ENCODE results near the gene TAS1R1.
"Not testable (repeated sequence)": the region's sequence is repeated elsewhere in the genome, so short reads cannot be mapped to it uniquely, and the experiment has no call there.

The TAS1R1 gene

DNA sequence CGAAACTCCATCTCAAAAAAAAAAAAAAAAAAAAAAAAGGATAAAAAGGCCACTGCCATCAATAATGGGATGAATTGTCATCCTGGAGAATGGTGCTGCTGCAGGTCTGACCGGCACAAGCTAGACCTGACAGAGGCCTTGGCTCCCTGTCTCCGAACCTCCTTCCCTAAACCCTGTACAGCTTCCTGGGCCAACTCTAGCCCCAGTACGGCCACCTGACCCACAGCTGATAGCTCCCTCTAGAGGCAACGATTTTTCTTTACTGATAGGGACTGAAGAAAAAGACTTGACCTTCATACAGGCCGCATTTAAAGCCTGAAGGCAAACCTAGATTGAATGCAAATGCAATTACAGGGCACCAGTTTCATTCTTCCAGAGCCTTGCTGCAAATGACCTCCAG lies 31.5 kb upstream of the TAS1R1 start:
- peak; percentile 78 for FAIRE-seq

DNA sequence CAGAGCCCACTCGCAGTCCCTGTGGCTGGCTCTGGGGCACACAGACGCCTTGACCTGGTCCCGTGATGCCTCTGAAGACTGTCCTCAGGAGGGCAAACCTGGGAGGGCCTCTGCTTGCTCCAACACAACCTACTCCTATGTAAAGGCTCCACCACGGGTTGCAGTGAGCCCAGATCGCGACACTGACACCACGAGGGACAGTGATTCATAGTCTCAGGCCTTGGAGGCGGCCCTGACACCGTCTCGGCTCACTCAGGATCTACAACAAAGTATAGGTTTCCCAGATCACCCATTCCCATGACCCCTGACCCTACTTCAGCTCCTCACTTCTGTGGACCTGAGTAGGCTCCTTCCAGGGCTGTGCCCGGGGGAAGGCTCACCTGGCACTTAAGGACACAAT lies 28.8 kb upstream of the TAS1R1 start:
- FAIRE-seq = no peak

DNA sequence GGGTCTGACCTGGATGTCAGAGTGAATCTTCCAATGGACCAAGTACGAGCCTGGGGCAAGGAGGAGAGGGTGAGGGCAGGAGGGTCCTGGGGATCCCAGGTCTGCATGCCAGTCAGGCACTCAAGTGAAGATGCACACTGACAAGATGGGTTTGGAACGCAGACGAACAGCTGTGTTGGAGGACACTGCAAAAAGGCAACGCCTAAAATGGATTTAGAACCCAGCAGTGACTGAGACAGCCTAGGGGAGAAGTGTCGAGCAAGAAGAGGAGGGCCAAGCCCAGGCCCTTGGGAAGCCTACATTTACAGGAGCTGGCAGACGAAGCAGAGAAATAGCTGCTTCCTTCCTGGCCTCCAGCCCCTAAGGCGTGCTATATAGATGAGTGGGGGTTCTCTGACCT lies 26.6 kb upstream of the TAS1R1 start:
- FAIRE-seq = no peak

DNA sequence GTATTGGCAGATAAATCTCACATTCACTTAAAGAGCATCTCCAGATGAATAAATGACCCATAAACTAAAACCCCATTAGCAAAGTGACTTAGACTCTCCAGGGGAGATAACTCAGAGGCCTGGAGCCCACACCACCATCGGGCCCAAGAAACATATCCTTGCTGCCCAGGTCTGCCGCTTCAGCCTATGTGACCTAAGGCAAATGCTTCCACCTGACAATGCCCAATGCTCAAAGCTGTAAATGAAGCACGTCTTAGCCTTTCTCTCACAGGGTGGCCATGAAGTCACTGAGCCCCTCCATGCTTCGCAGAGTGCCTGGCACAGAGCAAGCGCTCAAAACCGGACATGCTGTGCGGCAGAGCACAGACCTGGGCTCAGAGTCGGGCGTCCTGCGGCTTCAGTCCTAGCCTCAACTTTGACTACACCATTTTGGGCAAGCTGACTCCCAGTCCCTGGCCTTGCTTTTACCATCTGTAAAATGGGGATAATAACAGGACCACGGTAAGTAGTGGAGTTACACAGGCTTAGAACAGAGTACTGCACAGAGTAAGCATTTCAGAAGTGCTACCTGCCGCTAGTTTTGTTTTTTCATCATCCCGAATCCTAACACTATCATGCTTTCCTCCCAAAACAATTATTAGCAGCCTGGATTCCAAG lies 24.5 kb upstream of the TAS1R1 start:
- FAIRE-seq = no peak

DNA sequence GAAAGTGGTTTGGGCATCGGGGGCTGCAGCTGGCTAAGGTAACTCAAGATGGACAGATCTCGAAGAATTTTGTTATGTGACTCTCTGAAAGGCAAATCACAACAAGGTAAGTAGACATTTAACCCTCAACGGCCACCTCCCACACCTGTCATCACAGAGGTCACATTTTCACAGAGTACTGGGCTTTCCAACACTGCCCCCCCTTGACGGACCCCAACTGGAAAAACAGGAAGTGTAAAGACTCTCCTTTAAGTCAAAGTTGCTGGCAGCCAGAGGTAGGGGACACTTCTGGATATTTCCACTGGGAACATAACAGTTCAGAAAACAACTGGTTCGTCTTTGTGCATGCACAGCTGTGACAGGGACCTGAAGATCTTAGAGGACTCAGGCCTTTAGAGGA lies 23.1 kb upstream of the TAS1R1 start:
- FAIRE-seq = no peak

DNA sequence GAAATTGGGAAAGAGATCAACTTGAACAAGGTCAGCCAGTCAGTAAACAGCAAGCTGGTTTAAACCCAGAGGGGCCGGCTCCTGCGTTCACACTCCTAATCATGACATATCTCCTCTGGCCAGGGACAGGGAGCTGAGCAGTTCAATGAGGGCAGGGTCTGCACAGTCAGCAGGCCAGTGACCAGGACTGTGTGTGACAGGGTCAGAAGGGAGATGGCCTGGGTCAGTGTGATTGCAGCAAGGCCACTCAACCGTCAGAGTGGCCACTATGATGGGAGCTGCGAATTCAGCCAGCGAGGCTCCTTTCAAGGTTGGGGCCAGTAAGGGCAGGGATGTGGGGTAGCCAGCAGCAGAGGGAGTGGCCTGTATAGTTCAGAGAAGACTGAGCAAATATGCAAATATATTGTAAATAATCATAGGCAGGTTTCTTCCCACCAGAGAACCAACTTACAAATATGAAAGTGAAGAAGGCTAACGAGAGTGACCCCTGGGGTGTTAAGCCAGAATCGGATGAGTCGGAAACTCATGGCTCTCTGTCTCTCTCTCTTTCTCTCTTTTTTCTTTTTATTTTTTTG lies 20.8 kb upstream of the TAS1R1 start:
- no peak for FAIRE-seq

DNA sequence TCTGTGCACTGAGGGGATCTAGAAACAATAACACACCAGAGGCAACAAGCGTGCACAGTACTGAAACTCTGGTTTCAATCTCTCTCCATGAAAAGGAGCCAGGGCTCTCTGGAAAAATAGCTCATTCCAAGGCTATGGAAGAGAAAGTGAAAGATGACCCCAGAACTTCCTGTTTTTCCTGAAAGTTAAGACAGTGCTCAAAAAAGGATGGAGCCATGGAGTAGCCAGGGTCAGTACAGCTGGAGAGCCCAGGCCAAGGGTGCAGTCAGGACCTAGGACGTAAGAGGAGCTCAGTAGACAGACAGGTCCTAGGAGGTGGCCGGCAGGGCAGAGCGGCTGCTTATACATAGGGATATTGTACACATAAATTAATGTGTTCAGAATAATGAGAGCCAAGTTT lies 19.9 kb upstream of the TAS1R1 start:
- no peak for FAIRE-seq

DNA sequence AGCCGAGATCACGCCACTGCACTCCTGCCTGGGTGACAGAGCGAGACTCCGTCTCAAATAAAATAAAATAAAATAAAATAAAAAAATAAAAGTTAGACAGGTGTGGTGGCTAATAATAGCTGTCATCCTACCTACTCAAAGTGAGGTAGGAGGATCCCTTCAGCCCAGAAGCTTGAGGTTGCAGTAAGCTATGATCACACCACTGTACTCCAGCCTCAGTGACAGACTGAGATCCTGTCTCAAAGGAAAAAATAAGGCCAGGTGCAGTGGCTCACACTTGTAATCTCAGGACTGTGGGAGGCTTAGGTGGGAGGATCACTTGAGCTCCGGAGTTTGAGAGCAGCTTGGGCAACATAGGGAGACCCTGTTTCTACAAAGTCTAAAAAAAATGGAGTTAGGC lies 18.8 kb upstream of the TAS1R1 start:
- no peak for FAIRE-seq

DNA sequence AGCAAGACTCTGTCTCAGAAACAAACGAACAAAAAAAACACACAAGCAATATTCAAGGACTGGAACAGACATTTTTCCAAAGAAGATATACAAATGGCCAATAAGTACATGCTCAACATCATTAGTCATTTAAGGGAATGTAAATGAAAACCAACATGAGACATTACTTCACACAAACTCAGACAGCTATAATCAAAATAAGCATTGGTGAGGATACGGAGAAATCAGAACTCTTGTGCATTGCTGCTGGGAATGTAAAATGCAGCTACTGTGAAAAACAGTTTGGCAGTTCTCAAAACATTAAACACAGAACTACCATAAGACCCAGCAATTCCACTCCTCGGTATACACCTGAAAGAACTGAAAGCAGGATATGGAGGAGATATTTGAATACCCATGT lies 16.2 kb upstream of the TAS1R1 start:
- FAIRE-seq = peak; percentile 23

DNA sequence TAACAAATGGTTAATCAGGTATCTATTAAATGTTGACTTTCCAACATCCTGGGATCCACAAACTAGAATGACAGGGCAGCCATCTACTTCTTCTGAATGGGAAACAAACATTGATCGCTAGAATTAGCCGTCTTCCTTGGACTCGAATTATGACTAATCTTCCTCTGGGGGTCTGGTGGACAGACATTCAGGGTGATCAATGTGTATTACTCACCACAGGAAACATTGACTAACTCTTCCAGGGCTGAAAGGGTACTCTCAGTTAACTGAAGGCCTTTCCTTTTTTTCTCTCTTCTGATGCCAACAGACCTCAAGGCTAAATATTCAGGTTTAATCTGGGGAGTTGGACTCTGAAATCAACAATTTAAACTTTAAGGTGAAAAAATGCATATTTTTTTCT lies 10.3 kb upstream of the TAS1R1 start:
- no peak for FAIRE-seq

DNA sequence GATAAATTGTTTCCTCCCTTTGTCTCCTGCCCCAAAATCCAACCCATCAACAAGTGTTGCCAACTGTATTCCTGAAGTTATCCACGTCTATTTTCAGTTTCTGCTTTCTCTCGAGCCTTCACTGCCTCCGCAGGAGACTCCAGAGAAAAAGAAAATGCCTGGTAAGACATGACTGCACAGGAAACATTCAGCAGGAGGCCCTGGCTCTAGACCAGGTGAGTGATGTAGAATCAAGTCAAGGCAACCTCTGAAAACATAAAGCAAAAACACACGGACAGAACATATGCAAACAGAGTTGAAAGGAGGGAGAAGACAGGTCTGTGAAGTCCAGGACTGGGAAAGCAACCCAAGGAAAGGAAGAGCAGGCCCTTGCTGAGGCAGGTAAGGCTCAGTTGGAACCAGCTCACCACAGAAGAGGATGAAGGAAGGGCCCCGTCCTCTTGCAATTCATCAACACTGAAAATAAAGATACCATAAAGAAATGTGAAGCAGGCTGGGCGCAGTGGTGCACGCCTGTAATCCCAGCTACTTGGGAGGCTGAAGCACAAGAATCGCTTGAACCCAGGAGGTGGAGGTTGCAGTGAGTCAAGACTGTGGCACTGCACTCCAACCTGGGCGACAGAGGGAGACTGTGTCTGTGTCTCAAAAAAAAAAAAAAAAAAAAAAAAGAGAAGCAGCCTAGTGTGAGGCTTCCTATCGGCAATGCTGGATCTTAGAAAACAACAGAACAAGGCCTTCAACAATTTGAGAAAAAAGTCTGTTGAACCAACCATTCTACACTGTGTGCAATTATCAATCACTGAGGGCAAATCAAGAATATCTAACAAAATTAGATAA lies 9.6 kb upstream of the TAS1R1 start:
- FAIRE-seq = no peak

DNA sequence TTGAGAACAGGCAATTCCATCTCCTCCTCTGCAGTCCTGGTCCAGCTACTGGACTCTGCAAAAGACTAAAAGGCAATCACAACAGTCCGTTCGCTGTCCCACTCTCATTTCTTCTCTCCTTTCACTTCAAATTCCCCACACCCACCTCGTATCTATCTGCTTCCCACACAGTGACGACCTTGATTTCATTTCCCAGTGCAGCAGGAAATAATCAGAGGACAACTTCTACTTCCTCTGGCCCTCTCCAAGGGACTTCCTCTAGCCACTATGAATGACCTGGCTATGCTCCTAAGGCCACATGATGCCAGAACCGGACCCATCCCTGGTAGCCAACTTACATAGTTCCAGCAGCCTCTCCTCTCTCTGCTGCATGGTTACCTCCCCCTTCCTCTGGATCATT lies 8.8 kb upstream of the TAS1R1 start:
- no peak for FAIRE-seq

DNA sequence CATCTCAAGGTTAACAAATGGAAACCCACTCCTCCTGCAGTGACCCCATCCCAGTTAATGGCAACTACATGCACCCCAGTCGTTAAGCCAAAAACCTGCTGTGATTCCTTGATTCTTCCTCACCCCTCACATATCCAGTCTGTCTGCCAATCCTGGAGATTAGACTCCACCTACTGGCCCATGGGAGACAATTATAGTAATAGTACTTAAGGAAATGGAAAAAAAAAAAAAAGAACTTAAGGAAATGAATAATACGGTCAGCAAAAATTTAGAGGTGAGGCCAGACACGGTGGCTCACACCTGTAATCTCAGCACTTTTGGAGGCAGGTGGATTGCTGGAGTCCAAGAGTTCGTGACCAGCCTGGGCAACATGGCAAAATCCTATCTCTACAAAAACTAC lies 7.8 kb upstream of the TAS1R1 start:
- no peak for FAIRE-seq

DNA sequence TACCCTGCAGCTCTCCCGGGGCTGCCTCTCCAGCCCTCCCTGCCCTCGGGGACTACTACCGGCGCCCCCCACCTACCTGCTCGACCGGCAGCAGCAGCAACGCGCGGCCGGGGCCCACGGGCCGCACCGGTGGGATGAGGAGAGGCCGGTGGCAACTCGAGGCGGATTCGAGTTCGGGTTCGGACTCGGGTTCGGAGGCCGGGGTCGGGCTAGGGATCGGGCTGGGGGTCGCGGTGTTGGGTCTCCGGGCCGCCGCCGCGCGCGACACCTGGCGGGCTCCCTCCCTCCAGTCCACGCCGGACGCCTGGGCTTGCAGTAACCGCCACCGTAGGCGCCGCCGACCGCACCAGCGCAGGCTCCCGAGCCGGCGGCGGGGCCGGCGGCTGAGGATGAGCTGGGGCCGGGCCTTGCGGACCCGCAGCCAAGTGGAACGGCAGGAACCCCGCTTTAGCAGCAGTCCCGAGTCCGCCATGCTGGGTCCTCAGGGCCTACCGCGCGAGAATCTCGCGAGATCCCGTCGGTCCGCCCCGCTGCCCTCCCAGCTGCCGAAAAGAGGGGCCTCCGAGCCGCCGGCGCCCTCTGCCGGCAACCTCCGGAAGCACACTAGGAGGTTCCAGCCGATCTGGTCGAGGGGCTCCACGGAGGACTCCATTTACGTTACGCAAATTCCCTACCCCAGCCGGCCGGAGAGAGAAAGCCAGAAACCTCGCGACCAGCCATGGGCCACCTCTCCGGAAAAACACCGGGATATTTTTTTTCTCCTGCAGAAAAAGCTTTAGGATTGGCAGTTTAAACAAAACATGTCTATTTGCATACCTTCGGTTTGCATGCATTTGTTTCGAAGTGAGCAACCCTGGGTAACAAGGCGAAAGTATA lies 838 bp upstream of the TAS1R1 start, which contains the start of gene NOL9:
NOL9 (minus strand) TSS at position 483 of the 876 bp plus-strand sequence; CDS start at position 472, 11 bp downstream.
- FAIRE-seq = peak; percentile 91

DNA sequence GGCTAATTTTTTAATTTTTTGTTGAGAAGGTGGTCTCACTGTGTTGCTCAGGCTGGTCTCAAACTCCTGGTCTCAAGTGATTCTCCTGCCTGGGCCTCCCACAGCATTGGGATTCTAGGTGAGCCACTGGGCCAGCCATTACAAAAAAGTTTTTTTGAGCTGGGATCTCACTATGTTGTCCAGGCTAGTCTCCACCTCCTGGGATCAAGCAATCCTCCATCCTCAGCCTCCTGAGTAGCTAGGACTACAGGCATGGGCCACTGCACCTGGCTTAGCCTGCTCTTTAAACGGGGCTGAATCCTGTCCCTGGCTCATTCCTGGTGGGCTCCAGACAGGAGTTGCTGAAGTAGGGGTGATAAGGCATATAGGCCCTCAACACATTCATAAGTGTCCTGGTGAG lies 2.5 kb downstream of the TAS1R1 start:
- FAIRE-seq = no peak

DNA sequence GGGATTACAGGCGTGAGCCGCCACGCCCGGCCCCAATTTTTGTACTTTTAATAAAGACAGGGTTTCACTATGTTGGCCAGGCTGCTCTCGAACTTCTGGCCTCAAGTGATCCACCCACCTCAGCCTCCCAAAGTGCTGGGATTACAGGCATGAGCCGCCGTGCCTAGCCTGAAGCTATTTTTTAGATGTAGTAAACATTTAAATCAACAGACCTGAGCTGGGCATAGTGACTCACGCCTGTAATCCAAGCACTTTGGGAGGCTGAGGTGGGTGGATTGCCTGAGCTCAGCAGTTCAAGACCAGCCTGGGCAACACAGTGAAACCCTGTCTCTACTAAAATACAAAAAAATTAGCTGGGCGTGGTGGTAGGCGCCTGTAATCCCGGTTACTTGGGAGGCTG lies 4.1 kb downstream of the TAS1R1 start:
- FAIRE-seq = not testable (repeated sequence)

DNA sequence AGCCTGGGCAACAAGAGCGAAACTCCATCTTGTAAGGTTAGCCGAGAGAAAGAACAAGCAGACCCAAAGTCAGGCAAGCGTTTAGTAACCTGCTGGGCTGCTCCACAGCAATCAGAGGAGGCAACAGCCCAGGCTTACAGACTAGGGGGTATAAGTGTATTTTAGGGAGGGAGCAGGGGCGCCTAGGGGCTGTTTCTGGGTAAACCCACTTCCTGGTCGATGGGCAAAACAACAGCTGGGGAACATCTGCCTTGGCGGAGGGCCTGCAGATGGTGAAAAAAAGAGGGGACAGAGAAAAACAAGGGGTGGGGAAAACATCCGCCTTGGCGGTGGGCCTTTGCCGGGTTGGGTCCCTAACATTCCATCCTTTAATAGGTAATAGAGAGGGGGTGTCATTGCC lies 5.2 kb downstream of the TAS1R1 start:
- no peak for FAIRE-seq

DNA sequence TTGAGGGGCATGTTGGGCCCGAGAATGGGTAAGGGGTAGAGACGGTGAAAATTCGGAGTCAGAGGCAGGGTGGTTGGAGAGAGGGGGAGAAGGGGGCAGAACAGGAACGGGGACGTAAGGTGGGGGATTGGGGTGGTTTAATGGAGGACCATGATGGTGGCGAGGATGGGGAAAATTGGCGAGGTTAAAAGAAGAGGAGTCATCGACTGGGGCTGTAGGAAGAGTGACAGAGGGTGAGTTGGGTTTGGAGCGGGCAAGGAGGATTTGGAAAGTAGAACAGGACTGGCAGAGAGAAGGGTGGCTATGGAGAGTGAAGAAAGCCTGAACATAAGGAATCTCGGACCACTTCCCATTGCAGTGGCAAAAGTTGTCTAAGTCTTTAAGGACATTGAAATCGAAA lies 13.9 kb downstream of the TAS1R1 start:
- no peak for FAIRE-seq

DNA sequence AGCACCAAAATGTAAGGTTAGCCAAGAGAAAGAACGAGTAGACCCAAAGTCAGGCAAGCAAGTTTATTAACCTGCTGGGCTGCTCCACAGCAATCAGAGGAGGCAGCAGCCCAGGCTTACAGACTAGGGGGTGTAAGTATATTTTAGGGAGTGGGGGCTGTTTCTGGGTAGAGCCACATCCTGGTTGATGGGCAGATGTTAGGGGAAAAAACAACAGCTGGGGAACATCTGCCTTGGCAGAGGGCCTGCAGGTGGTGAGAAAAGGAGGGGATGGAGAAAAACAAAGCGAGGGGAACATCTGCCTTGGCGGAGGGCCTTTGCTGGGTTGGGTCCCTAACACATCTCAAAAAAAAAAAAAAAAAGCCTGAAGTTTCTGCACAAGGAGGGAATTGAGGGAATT lies 15.0 kb downstream of the TAS1R1 start:
- FAIRE-seq = no peak

DNA sequence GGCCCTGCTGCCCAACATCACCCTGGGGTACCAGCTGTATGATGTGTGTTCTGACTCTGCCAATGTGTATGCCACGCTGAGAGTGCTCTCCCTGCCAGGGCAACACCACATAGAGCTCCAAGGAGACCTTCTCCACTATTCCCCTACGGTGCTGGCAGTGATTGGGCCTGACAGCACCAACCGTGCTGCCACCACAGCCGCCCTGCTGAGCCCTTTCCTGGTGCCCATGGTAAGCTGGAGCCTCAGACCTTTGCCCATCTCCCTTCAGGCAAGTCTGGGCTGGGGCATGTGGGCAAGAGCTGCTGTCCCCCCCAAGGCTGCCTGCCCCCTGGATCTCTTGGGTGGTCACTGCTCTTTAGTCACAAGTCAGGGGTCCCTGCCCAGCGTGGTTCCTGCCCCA lies 15.9 kb downstream of the TAS1R1 start:
- no peak for FAIRE-seq

DNA sequence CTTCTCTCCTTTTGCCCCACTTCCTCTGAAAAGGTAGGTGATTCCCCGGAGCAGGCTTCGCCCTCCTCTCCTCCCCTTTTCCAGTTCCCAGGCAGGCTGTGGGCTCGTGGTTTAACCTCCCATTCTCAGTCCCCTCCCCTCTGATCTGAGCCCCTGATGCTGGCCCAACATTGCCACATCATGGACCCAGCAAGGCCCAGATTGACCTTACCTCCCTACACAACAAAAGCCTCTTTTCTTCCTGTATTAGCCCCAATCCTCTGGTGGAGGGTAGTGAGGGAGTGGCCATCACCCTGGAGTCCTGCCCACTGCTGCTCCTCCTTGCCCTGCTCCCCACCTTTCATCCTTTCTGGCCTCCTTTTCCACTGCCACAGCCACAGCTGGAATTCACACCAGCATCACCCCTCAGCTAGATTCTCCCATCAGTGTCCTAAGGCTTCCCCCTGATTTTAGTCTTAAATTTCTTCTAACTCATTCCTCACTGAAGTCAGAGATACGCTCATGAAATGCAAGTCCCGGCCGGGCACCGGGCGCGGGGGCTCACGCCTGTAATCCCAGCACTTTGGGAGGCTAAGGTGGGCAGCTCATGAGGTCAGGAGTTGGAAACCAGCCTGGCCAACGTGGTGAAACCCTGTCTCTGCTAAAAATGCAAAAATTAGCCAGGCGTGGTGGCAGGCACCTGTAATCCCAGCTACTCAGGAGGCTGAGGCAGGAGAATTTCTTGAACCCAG lies 17.7 kb downstream of the TAS1R1 start:
- FAIRE-seq = no peak

DNA sequence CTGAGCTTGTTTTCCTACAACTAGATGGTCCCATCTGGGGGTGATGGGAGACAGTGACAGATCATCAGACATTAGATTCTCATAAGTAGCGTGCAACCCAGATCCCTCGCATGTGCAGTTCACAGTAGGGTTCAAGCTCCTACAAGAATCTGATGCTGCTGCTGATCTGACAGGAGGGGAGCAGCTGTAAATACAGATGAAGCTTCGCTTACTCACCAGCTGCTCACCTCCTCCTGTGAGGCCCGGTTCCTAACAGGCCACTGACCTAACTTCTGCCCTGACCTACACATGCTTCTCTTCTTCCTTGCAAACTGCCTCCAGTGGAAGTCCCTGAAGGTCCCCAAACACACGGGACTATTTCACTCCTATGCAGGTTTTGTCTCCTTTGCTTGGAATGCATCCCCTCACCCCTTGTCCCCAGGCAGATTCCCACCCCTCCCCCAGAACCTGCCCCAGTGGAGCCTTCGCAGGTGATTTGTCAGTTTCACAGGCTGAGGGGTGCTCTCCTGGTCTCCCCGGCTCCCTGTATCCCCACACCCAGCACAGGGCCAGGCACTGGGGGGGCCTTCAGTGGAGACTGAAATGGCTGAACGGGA lies 19.0 kb downstream of the TAS1R1 start:
- no peak for FAIRE-seq

All from G401.6 (cell line).